Measurements from ENCODE around the gene TMEM132A. TPM values are rescaled to one million over a fixed set of nuclear protein-coding genes. Genes with fewer than 3 reads are reported as not detected.
A peak's percentile ranks its signal among the peaks of the same experiment; 100 is the strongest.

Gene TMEM132A
- total RNA-seq, 1 donor from 2014 or later: 6.1 TPM

- intact Hi-C loops (cut with DNase I): no loop called here
- DNase-seq (ENCODE audit: extremely low spot score in 2 of 2): no peak
- peak overlapping the region; percentile 93 for H3K27ac ChIP-seq
- peak overlapping the region; percentile 94 to 96 for H3K4me3 ChIP-seq
- H3K36me3 ChIP-seq: peaks cover 0 to under 1% of the 10 kb centered on the region in 2 donors
- H3K27me3 ChIP-seq: no peaks in the 10 kb centered on the region
- peaks cover 56% of the 10 kb centered on the region for H3K4me1 ChIP-seq
- no peaks in the 10 kb centered on the region for H3K9me3 ChIP-seq
- TF ChIP-seq POLR2AphosphoS5 (IDR thresholded peaks at IDR 0.05; ENCODE audit: insufficient read depth in 1 of 2, low read depth in 1 of 2): no peak
- TF ChIP-seq POLR2A (IDR thresholded peaks at IDR 0.05): no peak
- no peak for TF ChIP-seq CTCF (IDR thresholded peaks at IDR 0.05)
Observed at GRCh38 chr11:60914633-60915247, 9.5 kb upstream of the TMEM132A start.

GRCh38 chr11:60915248-60915914 is 8.9 kb upstream of the TMEM132A start:
- intact Hi-C loops (cut with DNase I): no loop called here
- DNase-seq (ENCODE audit: extremely low spot score in 2 of 2): no peak
- H3K27ac ChIP-seq: peak overlapping the region; percentile 93
- H3K27me3 ChIP-seq: no peaks in the 10 kb centered on the region
- H3K4me3 ChIP-seq: peak overlapping the region; percentile 94 to 96
- H3K9me3 ChIP-seq: no peaks in the 10 kb centered on the region
- peaks cover 56% of the 10 kb centered on the region for H3K4me1 ChIP-seq
- no peak for TF ChIP-seq POLR2A (IDR thresholded peaks at IDR 0.05)
- peak; percentile 34 to 57 for TF ChIP-seq POLR2AphosphoS5 (IDR thresholded peaks at IDR 0.05; ENCODE audit: insufficient read depth in 1 of 2, low read depth in 1 of 2)
- peak in 1 of 3 experiments; percentile 13 for TF ChIP-seq CTCF (IDR thresholded peaks at IDR 0.05)
- H3K36me3 ChIP-seq: peaks cover 0 to 7% of the 10 kb centered on the region in 2 donors

GRCh38 chr11:60916669-60917206 is 7.5 kb upstream of the TMEM132A start:
- no peak for TF ChIP-seq POLR2A (IDR thresholded peaks at IDR 0.05)
- no peak for TF ChIP-seq CTCF (IDR thresholded peaks at IDR 0.05)
- TF ChIP-seq POLR2AphosphoS5 (IDR thresholded peaks at IDR 0.05; ENCODE audit: insufficient read depth in 1 of 2, low read depth in 1 of 2): no peak
- H3K36me3 ChIP-seq: peaks cover 0 to 21% of the 10 kb centered on the region in 2 donors
- intact Hi-C loops (cut with DNase I): no loop called here
- no peak for DNase-seq (ENCODE audit: extremely low spot score in 2 of 2)
- no peaks in the 10 kb centered on the region for H3K9me3 ChIP-seq
- no peak overlapping the region for H3K4me3 ChIP-seq
- H3K4me1 ChIP-seq: peaks cover 56% of the 10 kb centered on the region
- H3K27me3 ChIP-seq: no peaks in the 10 kb centered on the region
- H3K27ac ChIP-seq: no peak overlapping the region

- DNase-seq (ENCODE audit: extremely low spot score in 2 of 2): no peak
- TF ChIP-seq POLR2AphosphoS5 (IDR thresholded peaks at IDR 0.05; ENCODE audit: insufficient read depth in 1 of 2, low read depth in 1 of 2) (peak in 1 of 2 donors; percentile 69), CTCF (IDR thresholded peaks at IDR 0.05) (no peak)
- Histone ChIP-seq H3K4me1 (peaks cover 56% of the 10 kb centered on the region), H3K27me3 (no peaks in the 10 kb centered on the region), H3K27ac (no peak overlapping the region), H3K4me3 (no peak overlapping the region), H3K9me3 (no peaks in the 10 kb centered on the region), H3K36me3 (peaks cover 0 to 26% of the 10 kb centered on the region in 2 donors)
- intact Hi-C loops (cut with DNase I): no loop called here
Observed at GRCh38 chr11:60917267-60917666, 7.0 kb upstream of the TMEM132A start.

Data from vagina (tissue), 2 donors.